Upper lobe of left lung (tissue), 4 donors: ENCODE results near the gene FAM136A.

Source experiments
- POLR2A ChIP-seq, 4 donors: fragments of 450-650 bp; IDR thresholded peaks; one replicate each; pipeline ENCODE4 v1.5.1; 2016 to 2017; ENCODE audit warnings: antibody characterized with exemption in 4 of 4, mild to moderate bottlenecking in 2 of 4
- POLR2AphosphoS5 ChIP-seq, 2 donors: sonication (generic); formaldehyde crosslinking; IDR thresholded peaks; one replicate each; pipeline ENCODE4 v1.5.1; 2017; ENCODE audit warnings: antibody characterized with exemption in 2 of 2
- TF ChIP-seq, protein P1 (sequence below), 6 experiments: fragments of 450-650 bp in 4 of 6; fragments of 200-600 bp in 2 of 6; sonication (generic) in 2 of 6; IDR thresholded peaks; one replicate each; pipeline ENCODE4 v1.5.1; 2016 to 2019; ENCODE audit warnings: antibody characterized with exemption in 6 of 6

DNA sequence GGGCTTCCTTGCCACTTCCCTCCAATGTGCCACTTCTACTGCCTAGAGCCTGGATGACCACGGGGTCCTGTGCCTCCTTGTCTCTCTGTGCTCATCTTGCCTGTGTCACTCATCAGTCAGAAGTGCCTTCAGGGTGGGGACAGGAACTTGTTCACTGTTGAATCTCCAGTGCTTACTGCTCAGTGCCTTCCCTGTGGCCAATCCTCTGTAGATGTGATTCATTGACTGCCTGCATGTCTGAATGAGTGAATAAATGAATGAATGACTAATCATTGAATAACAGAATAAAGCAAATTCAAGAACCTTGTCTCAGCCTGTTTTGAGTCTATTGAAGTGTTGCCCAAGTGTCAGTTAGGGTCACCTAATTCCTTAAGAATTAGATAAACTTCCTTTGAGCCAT lies 42.3 kb upstream of the FAM136A start:
- TF ChIP-seq, protein P1, sequence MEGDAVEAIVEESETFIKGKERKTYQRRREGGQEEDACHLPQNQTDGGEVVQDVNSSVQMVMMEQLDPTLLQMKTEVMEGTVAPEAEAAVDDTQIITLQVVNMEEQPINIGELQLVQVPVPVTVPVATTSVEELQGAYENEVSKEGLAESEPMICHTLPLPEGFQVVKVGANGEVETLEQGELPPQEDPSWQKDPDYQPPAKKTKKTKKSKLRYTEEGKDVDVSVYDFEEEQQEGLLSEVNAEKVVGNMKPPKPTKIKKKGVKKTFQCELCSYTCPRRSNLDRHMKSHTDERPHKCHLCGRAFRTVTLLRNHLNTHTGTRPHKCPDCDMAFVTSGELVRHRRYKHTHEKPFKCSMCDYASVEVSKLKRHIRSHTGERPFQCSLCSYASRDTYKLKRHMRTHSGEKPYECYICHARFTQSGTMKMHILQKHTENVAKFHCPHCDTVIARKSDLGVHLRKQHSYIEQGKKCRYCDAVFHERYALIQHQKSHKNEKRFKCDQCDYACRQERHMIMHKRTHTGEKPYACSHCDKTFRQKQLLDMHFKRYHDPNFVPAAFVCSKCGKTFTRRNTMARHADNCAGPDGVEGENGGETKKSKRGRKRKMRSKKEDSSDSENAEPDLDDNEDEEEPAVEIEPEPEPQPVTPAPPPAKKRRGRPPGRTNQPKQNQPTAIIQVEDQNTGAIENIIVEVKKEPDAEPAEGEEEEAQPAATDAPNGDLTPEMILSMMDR (IDR thresholded peaks at IDR 0.05) = no peak
- TF ChIP-seq POLR2AphosphoS5 (IDR thresholded peaks at IDR 0.05) = no peak
- no peak for TF ChIP-seq POLR2A (IDR thresholded peaks at IDR 0.05)
